Keratinocyte (primary cell): ENCODE data around the gene ADISSP. TPM values are rescaled to one million over a fixed set of nuclear protein-coding genes. Genes with fewer than 3 reads are reported as not detected.

ENCODE experiments used
- DNase-seq: peaks from one replicate; pipeline ENCODE4 v3.0.0-alpha.2; 2011; ENCODE audit warnings: low read depth, missing footprints, low spot score
- FAIRE-seq: peaks from 2 replicates; lab custom pipeline; 2011; peaks lifted over from hg19 to GRCh38; lab: Jason Lieb, UNC
- H2AFZ ChIP-seq: 2 replicates; pipeline ENCODE4 v1.6.0; 2012; ENCODE audit warnings: low read length, control low read depth, inconsistent platforms; ENCODE audit not compliant: control insufficient read depth
- H3K27ac ChIP-seq: 2 replicates; pipeline ENCODE4 v1.5.1; 2011; ENCODE audit warnings: low read length; ENCODE audit not compliant: control insufficient read depth, insufficient read depth
- H3K27me3 ChIP-seq: 3 replicates; pipeline ENCODE4 v1.6.0; 2011; ENCODE audit warnings: low read length; ENCODE audit not compliant: control insufficient read depth, insufficient read depth; ENCODE audit errors: extremely low read depth
- H3K36me3 ChIP-seq, 2 experiments: 2 replicates in 1 of 2; 3 replicates in 1 of 2; pipeline ENCODE4 v1.5.1; 2011; ENCODE audit warnings: low read length in 2 of 2, mild to moderate bottlenecking in 1 of 2; ENCODE audit not compliant: control insufficient read depth in 2 of 2, insufficient read depth in 2 of 2; ENCODE audit errors: extremely low read depth in 1 of 2
- H3K4me1 ChIP-seq: 3 replicates; pipeline ENCODE4 v1.5.1; 2011; ENCODE audit warnings: low read length; ENCODE audit not compliant: control insufficient read depth, insufficient read depth; ENCODE audit errors: extremely low read depth
- H3K4me2 ChIP-seq: 3 replicates; pipeline ENCODE4 v1.6.0; 2011; ENCODE audit warnings: low read depth, low read length; ENCODE audit not compliant: control insufficient read depth, insufficient read depth; ENCODE audit errors: extremely low read depth
- H3K4me3 ChIP-seq, 3 experiments: fragments of 200-600 bp in 1 of 3; sonication (generic) in 1 of 3; 2 replicates in 2 of 3; 3 replicates in 1 of 3; pipeline ENCODE4 v1.5.1; 2011 to 2016; ENCODE audit warnings: low read length in 3 of 3, mild to moderate bottlenecking in 3 of 3, control low read depth in 2 of 3, inconsistent platforms in 1 of 3, low read depth in 1 of 3, mixed read lengths in 1 of 3, mixed run types in 1 of 3, moderate library complexity in 1 of 3; ENCODE audit not compliant: control insufficient read depth in 2 of 3, insufficient read depth in 2 of 3; ENCODE audit errors: extremely low read depth in 1 of 3
- H3K79me2 ChIP-seq: 2 replicates; pipeline ENCODE4 v1.6.0; 2012; ENCODE audit warnings: low read length; ENCODE audit not compliant: control insufficient read depth, insufficient read depth
- H3K9ac ChIP-seq: 3 replicates; pipeline ENCODE4 v1.6.0; 2011; ENCODE audit warnings: low read length; ENCODE audit not compliant: control insufficient read depth, insufficient read depth; ENCODE audit errors: extremely low read depth
- H3K9me1 ChIP-seq: 3 replicates; pipeline ENCODE4 v1.6.0; 2011; ENCODE audit warnings: low read length; ENCODE audit not compliant: control insufficient read depth, insufficient read depth; ENCODE audit errors: extremely low read depth
- H3K9me3 ChIP-seq: 2 replicates; pipeline ENCODE4 v1.5.1; 2012; ENCODE audit warnings: low read depth, low read length; ENCODE audit not compliant: control insufficient read depth
- H4K20me1 ChIP-seq: 3 replicates; pipeline ENCODE4 v1.6.0; 2011; ENCODE audit warnings: low read length; ENCODE audit not compliant: control insufficient read depth, insufficient read depth; ENCODE audit errors: extremely low read depth
- EZH2 ChIP-seq: IDR thresholded peaks from one replicate; pipeline ENCODE4 v1.6.1; 2012; ENCODE audit warnings: inconsistent platforms, mild to moderate bottlenecking, low read length, moderate library complexity
- dilution Hi-C: fragments of 300-500 bp; cut with MboI; formaldehyde crosslinking; loops from one replicate; pipeline ENCODE4 v1.7.0; 2020; ENCODE audit warnings: low sequenced_read_pairs; ENCODE audit not compliant: extremely low pct_ligation_motif_present
- polyA plus RNA-seq, 5 experiments: library from polyadenylated mRNA; depleted of rRNA in 3 of 5; stranded (reverse) in 3 of 5; stranded (forward) in 1 of 5; unstranded in 1 of 5; fragments of >200 nt; gene quantifications; 1 replicate in 1 of 5; 2 replicates in 3 of 5; 3 replicates in 1 of 5; pipeline versions ENCODE4 v1.2.1 to v1.2.3, GENCODE V29; 2011 to 2012; ENCODE audit warnings: missing spikeins in 2 of 5, low read depth in 1 of 5, low replicate concordance in 1 of 5
- TF ChIP-seq, protein P1 (sequence below), 3 experiments: IDR thresholded peaks in 1 of 3; conservative IDR thresholded peaks in 1 of 3; optimal IDR thresholded peaks in 1 of 3; 2 replicates in 2 of 3; 3 replicates in 1 of 3; pipeline versions ENCODE3 to v1.5.1; 2011; ENCODE audit warnings: low read length in 3 of 3, mild to moderate bottlenecking in 3 of 3, moderate library complexity in 2 of 3, control low read depth in 1 of 3, inconsistent platforms in 1 of 3; ENCODE audit not compliant: insufficient read depth in 2 of 3; ENCODE audit errors: extremely low read depth in 1 of 3

The ADISSP gene
- polyA plus RNA-seq, 1 donor (not counting 4 experiments of a cell fraction or from before 2014, with no cell fraction given) = 28.2 TPM

DNA sequence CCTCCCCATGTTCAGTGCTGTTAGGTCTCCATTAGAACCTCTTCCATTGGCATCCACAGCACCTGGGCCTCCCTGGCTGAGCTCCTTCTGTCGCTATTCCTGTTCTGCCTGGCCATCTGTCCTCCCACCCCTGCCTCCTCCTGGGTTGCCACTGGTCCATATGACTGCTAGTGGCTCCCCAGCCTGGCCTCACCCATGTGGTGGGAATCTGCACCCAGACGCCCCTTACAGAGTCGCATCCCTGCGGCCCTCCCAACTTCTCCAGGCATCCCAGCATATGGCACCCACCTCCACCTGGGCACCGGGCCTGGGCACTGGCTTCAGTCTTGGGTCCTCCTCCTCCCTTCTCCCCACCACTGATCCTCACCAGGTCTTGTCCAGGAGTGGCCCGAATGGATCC, 36.3 kb upstream of the ADISSP start:
- H3K4me1 ChIP-seq = peaks cover 85% of the 10 kb centered on the region
- H3K36me3 ChIP-seq = peaks cover 33 to 67% of the 10 kb centered on the region in 2 experiments

GRCh38 chr20:3803289-3803688, 35.7 kb upstream of the ADISSP start:
- H3K9me1 ChIP-seq = no peaks in the 10 kb centered on the region
- H3K79me2 ChIP-seq = peaks cover 16% of the 10 kb centered on the region
- DNase-seq (no peak), FAIRE-seq (no peak)
- peaks cover 89% of the 10 kb centered on the region for H3K4me1 ChIP-seq
- TF ChIP-seq, protein P1, sequence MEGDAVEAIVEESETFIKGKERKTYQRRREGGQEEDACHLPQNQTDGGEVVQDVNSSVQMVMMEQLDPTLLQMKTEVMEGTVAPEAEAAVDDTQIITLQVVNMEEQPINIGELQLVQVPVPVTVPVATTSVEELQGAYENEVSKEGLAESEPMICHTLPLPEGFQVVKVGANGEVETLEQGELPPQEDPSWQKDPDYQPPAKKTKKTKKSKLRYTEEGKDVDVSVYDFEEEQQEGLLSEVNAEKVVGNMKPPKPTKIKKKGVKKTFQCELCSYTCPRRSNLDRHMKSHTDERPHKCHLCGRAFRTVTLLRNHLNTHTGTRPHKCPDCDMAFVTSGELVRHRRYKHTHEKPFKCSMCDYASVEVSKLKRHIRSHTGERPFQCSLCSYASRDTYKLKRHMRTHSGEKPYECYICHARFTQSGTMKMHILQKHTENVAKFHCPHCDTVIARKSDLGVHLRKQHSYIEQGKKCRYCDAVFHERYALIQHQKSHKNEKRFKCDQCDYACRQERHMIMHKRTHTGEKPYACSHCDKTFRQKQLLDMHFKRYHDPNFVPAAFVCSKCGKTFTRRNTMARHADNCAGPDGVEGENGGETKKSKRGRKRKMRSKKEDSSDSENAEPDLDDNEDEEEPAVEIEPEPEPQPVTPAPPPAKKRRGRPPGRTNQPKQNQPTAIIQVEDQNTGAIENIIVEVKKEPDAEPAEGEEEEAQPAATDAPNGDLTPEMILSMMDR (optimal IDR thresholded peaks at IDR 0.05 in 1 of 3, IDR thresholded peaks at IDR 0.05 in 1 of 3, conservative IDR thresholded peaks at IDR 0.05 in 1 of 3; ENCODE audit: extremely low read depth in 1 of 3, insufficient read depth in 2 of 3, low read length in 3 of 3) = no peak
- no peak for TF ChIP-seq EZH2
- no peak overlapping the region for H3K9ac ChIP-seq
- no peaks in the 10 kb centered on the region for H4K20me1 ChIP-seq
- H3K4me3 ChIP-seq = no peak overlapping the region
- H3K4me2 ChIP-seq = peak overlapping the region; percentile 27
- dilution Hi-C loops = no loop called here
- no peaks in the 10 kb centered on the region for H3K9me3 ChIP-seq
- no peaks in the 10 kb centered on the region for H3K27me3 ChIP-seq
- peak overlapping the region; percentile 99 for H3K27ac ChIP-seq
- H2AFZ ChIP-seq = no peak overlapping the region
- peaks cover 33 to 73% of the 10 kb centered on the region in 2 experiments for H3K36me3 ChIP-seq

More for the DNA sequence above, 36.3 kb upstream of the ADISSP start:
- H3K9ac ChIP-seq = peak overlapping the region; percentile 47
- peaks cover 12% of the 10 kb centered on the region for H3K79me2 ChIP-seq
- FAIRE-seq = no peak
- no peak overlapping the region for H3K4me3 ChIP-seq
- no peaks in the 10 kb centered on the region for H3K9me3 ChIP-seq
- H3K27ac ChIP-seq = peak overlapping the region; percentile 99
- H2AFZ ChIP-seq = no peak overlapping the region
- dilution Hi-C loops = no loop called here
- H3K4me2 ChIP-seq = peak overlapping the region; percentile 27
- no peaks in the 10 kb centered on the region for H3K27me3 ChIP-seq
- DNase-seq = no peak
- TF ChIP-seq, protein P1 (optimal IDR thresholded peaks at IDR 0.05 in 1 of 3, IDR thresholded peaks at IDR 0.05 in 1 of 3, conservative IDR thresholded peaks at IDR 0.05 in 1 of 3; ENCODE audit: extremely low read depth in 1 of 3, insufficient read depth in 2 of 3, low read length in 3 of 3) = no peak
- TF ChIP-seq EZH2 = no peak
- no peaks in the 10 kb centered on the region for H3K9me1 ChIP-seq
- H4K20me1 ChIP-seq = no peaks in the 10 kb centered on the region
